PC-9 (cell line): ENCODE measurements around the gene LSM2. TPM values are rescaled to one million over a fixed set of nuclear protein-coding genes. Genes with fewer than 3 reads are reported as not detected.

ENCODE experiments used
- BruUV-seq: library from RNA; stranded (reverse); fragments of 400-500 nt; replicated peaks from 2 replicates; lab custom pipeline; 2021; lab: Mats Ljungman, UMichigan
- CTCF ChIA-PET: fragments of 300-600 bp; sonication (Branson Sonifier 250); formaldehyde crosslinking; loops from one replicate; lab custom pipeline; 2022; ENCODE audit warnings: antibody characterized with exemption; lab: Charles Lee
- POLR2A ChIA-PET: fragments of 300-600 bp; sonication (Branson Sonifier 250); formaldehyde crosslinking; loops from one replicate; lab custom pipeline; 2022; ENCODE audit warnings: antibody characterized with exemption; ENCODE audit not compliant: unreplicated experiment; lab: Charles Lee
- DNase-seq, 2 experiments: peaks; one replicate each; pipeline versions ENCODE4 v3.0.0 to v3.0.0-alpha.2; 2015 to 2022; ENCODE audit warnings: mixed read lengths in 1 of 2
- H2AFZ ChIP-seq: fragments of 200-600 bp; sonication (generic); 2 replicates; pipeline ENCODE4 v1.8.1; 2017; ENCODE audit warnings: antibody characterized with exemption
- H3F3A ChIP-seq: fragments of 200-600 bp; sonication (generic); 2 replicates; pipeline ENCODE4 v1.8.1; 2017; ENCODE audit warnings: antibody characterized with exemption, mild to moderate bottlenecking, low read depth; ENCODE audit not compliant: insufficient read depth
- H3K27ac ChIP-seq: fragments of 200-600 bp; sonication (generic); 2 replicates; pipeline ENCODE4 v1.6.1; 2016; ENCODE audit warnings: mixed run types
- H3K27me3 ChIP-seq: fragments of 200-600 bp; sonication (generic); 2 replicates; pipeline ENCODE4 v1.6.1; 2016; ENCODE audit warnings: low read depth, mixed run types; ENCODE audit not compliant: insufficient read depth
- H3K36me3 ChIP-seq: fragments of 200-600 bp; sonication (generic); 2 replicates; pipeline ENCODE4 v1.6.1; 2016; ENCODE audit warnings: low read depth, mixed run types
- H3K4me1 ChIP-seq: fragments of 200-600 bp; sonication (generic); replicated peaks from 2 replicates; pipeline ENCODE4 v1.6.1; 2016; ENCODE audit warnings: mixed run types; ENCODE audit not compliant: insufficient read depth
- H3K4me2 ChIP-seq: fragments of 200-600 bp; sonication (generic); 2 replicates; pipeline ENCODE4 v1.6.1; 2017; ENCODE audit warnings: mixed run types
- H3K4me3 ChIP-seq: fragments of 200-600 bp; sonication (generic); 2 replicates; pipeline ENCODE4 v1.6.1; 2016; ENCODE audit warnings: mixed run types
- H3K79me2 ChIP-seq: fragments of 200-600 bp; sonication (generic); 2 replicates; pipeline ENCODE4 v1.6.1; 2017; ENCODE audit warnings: low read depth, mixed run types
- H3K9me2 ChIP-seq: fragments of 200-600 bp; sonication (generic); 2 replicates; pipeline ENCODE4 v1.8.1; 2017; ENCODE audit warnings: mild to moderate bottlenecking; ENCODE audit not compliant: insufficient read depth
- H3K9me3 ChIP-seq: fragments of 200-600 bp; sonication (generic); 2 replicates; pipeline ENCODE4 v1.8.1; 2016; ENCODE audit warnings: low read depth; ENCODE audit not compliant: insufficient read depth
- H4K20me1 ChIP-seq: fragments of 200-600 bp; sonication (generic); 2 replicates; pipeline ENCODE4 v1.8.1; 2017; ENCODE audit not compliant: insufficient read depth
- EZH2 ChIP-seq: fragments of 200-600 bp; sonication (generic); IDR thresholded peaks from 2 replicates; pipeline ENCODE4 v1.8.0; 2017; ENCODE audit warnings: antibody characterized with exemption, low read depth
- intact Hi-C: fragments of 100-400 bp; cut with micrococcal nuclease; formaldehyde crosslinking; loops from one replicate; pipeline ENCODE4 v1.10.0; 2022; ENCODE audit not compliant: unreplicated experiment
- total RNA-seq: library from RNA; stranded (reverse); gene quantifications from 2 replicates; pipeline ENCODE4 v1.2.3, GENCODE V29; 2021
- TF ChIP-seq, protein P1 (sequence below): fragments of 200-600 bp; sonication (generic); conservative IDR thresholded peaks from 2 replicates; pipeline ENCODE4 v1.6.1; 2017; ENCODE audit warnings: mixed run types, antibody characterized with exemption, mild to moderate bottlenecking, moderate library complexity

LSM2 gene
- total RNA-seq, 1 experiment from 2014 or later = 74.3 TPM

DNA sequence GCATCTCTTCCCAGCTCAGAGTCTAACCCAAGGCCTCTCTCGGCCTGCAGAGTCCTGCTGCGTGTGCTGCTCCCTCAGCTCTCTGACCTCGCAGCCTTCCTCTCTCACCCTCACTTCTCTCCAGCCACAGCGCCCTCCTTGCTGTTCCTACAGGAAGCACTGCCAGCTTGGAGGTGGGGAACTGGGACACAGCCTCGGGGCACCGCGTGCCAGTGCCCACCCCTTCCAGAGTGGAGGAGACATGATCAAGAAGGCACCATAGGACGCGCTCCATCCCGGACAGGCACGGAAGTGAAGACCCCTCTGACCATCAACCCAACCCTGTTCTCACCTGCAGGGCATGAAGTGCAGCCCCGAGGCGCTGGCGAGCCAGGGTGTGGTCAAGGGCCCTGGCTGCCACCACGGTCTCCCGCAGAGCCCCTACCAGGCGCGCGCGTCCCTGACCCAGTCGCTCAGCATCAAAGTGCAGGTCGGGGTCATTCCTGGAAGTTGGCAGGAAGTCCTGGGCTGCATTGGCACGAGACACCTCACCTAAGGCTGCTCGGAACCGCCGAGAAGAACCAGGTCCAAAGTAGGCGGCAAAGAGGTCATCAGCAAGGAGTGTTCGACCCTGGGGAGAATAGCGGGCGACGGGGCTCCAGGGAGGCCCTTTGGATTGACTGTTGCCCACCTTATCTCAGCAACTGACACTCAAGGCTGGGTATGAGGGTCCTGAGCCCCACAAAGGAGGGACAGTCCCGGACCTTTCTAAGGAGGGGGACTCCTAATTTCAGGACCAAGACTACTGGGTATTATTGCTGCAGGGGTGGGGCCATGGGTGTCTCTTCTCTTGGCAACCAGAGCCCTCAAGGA lies 30.9 kb downstream of the LSM2 start:
- H3K4me3 ChIP-seq = no peak overlapping the region; the same call in 1 of the 2 replicates
- H2AFZ ChIP-seq = no peak overlapping the region
- peaks cover 2% of the 10 kb centered on the region; the same call in 1 of the 2 replicates for H3K36me3 ChIP-seq
- no peaks in the 10 kb centered on the region for H3K9me2 ChIP-seq
- no peaks in the 10 kb centered on the region for H3K9me3 ChIP-seq
- no peak overlapping the region for H3K27ac ChIP-seq
- H3F3A ChIP-seq = peaks cover 36% of the 10 kb centered on the region; the same call in 1 of the 2 replicates
- no peaks in the 10 kb centered on the region for H3K27me3 ChIP-seq
- TF ChIP-seq, protein P1, sequence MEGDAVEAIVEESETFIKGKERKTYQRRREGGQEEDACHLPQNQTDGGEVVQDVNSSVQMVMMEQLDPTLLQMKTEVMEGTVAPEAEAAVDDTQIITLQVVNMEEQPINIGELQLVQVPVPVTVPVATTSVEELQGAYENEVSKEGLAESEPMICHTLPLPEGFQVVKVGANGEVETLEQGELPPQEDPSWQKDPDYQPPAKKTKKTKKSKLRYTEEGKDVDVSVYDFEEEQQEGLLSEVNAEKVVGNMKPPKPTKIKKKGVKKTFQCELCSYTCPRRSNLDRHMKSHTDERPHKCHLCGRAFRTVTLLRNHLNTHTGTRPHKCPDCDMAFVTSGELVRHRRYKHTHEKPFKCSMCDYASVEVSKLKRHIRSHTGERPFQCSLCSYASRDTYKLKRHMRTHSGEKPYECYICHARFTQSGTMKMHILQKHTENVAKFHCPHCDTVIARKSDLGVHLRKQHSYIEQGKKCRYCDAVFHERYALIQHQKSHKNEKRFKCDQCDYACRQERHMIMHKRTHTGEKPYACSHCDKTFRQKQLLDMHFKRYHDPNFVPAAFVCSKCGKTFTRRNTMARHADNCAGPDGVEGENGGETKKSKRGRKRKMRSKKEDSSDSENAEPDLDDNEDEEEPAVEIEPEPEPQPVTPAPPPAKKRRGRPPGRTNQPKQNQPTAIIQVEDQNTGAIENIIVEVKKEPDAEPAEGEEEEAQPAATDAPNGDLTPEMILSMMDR = no peak
- TF ChIP-seq EZH2 = no peak
- intact Hi-C loops = loop anchor here (2.0 to 10.0 kb wide), 3 partner anchors 19 to 179 kb away; partner anchors contain the start of genes HSPA1A, HSPA1L, NELFE and SKIC2
- POLR2A ChIA-PET = interaction anchor here (0.6 to 1.0 kb wide), 2 partner anchors 51 to 74 kb away, joined by 5 to 10 read pairs; no protein-coding TSS in a partner anchor
- no peaks in the 10 kb centered on the region for H4K20me1 ChIP-seq
- no peak for DNase-seq
- H3K79me2 ChIP-seq = no peaks in the 10 kb centered on the region
- H3K4me2 ChIP-seq = peak overlapping the region; percentile 76
- CTCF ChIA-PET = interaction anchor here (0.5 to 0.6 kb wide), 2 partner anchors 36 to 59 kb away, joined by 4 read pairs; partner anchors contain the start of gene MSH5
- BruUV-seq = no TSS peak
- H3K4me1 ChIP-seq = peaks cover 31% of the 10 kb centered on the region

- peak; percentile 52 to 57 for DNase-seq
- Histone ChIP-seq H3K36me3 (no peaks in the 10 kb centered on the region), H3K27me3 (no peaks in the 10 kb centered on the region), H3K4me1 (peaks cover 32% of the 10 kb centered on the region), H3F3A (peaks cover 37% of the 10 kb centered on the region; the same call in 1 of the 2 replicates), H3K4me3 (no peak overlapping the region), H4K20me1 (no peaks in the 10 kb centered on the region), H3K27ac (no peak overlapping the region), H2AFZ (no peak overlapping the region), H3K79me2 (no peaks in the 10 kb centered on the region), H3K9me2 (no peaks in the 10 kb centered on the region), H3K4me2 (peak overlapping the region; percentile 4), H3K9me3 (no peaks in the 10 kb centered on the region)
- ChIA-PET POLR2A (interaction anchor here (0.7 to 1.0 kb wide), 2 partner anchors 52 to 60 kb away, joined by 3 to 10 read pairs; no protein-coding TSS in a partner anchor), CTCF (interaction anchor here (0.5 to 0.7 kb wide), 6 partner anchors 13 to 353 kb away, joined by 3 to 9 read pairs (median 4); partner anchors contain the start of genes ATF6B and MSH5)
- intact Hi-C loops = loop anchor here (10.0 kb wide), 1 partner anchor 180 kb away; the partner anchor contains the start of genes NELFE and SKIC2
- no TSS peak for BruUV-seq
- TF ChIP-seq, protein P1 = no peak
- TF ChIP-seq EZH2 = no peak
Observed at GRCh38 chr6:31775184-31775583, 31.6 kb downstream of the LSM2 start.

DNA sequence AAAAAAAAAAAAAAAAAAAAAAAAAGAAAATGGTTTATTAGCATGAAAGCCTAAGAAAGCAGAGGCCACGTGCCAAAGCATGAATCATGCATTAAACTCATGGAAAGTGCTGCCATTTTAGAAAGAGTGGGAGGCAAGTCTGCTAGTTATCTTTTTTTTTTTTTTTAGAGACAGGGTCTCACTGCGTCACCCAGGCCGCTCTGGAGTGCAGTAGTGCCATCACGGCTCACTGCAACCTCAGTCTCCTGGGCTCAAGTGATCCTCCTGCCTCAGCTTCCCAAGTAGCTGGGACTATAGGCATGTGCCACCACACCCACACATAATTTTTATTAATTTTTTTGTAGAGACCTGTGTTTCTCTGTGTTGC lies 34.8 kb downstream of the LSM2 start:
- intact Hi-C loops = loop anchor here (1.0 to 10.0 kb wide), 2 partner anchors 58 to 183 kb away; partner anchors contain the start of genes NELFE and SKIC2

More for the DNA sequence above, 34.8 kb downstream of the LSM2 start:
- Histone ChIP-seq H3K27me3 (no peaks in the 10 kb centered on the region), H4K20me1 (no peaks in the 10 kb centered on the region), H3K4me1 (peaks cover 26% of the 10 kb centered on the region), H3K9me3 (no peaks in the 10 kb centered on the region), H3K27ac (no peak overlapping the region), H3K79me2 (no peaks in the 10 kb centered on the region), H2AFZ (no peak overlapping the region), H3K9me2 (no peaks in the 10 kb centered on the region), H3K36me3 (no peaks in the 10 kb centered on the region), H3F3A (peaks cover 21% of the 10 kb centered on the region; the same call in 1 of the 2 replicates), H3K4me3 (no peak overlapping the region), H3K4me2 (no peak overlapping the region)
- CTCF ChIA-PET = interaction anchor here (0.7 kb wide), 1 partner anchor 54 kb away, joined by 14 read pairs; no protein-coding TSS in a partner anchor
- BruUV-seq = no TSS peak
- POLR2A ChIA-PET = no interaction called here
- DNase-seq = no peak
- no peak for TF ChIP-seq EZH2
- TF ChIP-seq, protein P1 = no peak
